Measurements from ENCODE around the gene TICRR.

Gene TICRR

DNA sequence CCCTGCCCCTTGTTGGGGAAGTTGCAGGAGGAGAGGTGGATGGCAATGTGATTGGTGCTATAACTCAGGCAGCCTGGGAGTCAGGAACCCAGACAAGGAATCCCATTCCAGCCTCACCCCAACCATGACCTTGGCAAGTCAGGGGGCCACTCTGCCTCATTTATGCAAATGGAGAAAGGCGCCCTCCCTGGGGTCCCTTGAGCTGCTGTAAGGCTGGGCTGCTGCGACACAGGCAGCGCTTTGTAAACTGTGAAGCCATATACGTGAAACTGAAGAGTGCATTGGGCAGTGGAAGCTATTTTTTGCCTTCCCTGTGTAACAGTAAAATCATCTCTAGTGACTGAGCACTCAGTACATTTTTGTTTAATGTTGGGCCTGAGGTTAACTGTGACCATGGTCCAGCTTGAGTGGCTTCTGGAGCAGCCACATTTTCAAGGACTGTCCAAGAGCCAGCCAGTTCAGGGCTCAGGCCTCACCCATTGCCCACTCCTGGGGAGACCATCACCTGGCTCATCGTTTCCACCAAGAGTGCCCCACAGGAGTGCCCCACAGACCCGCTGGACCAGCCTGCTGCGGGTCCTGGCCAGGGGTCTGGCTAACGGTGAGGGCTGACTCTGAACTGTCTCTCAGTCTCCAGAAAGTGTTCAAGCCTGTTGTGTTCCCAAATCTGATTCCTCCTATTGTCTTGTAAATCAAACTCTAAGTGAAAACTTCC, 52.1 kb downstream of the TICRR start:
- in situ Hi-C loops (cut with MboI; ENCODE audit: low sequenced_read_pairs), result no loop called here

DNA sequence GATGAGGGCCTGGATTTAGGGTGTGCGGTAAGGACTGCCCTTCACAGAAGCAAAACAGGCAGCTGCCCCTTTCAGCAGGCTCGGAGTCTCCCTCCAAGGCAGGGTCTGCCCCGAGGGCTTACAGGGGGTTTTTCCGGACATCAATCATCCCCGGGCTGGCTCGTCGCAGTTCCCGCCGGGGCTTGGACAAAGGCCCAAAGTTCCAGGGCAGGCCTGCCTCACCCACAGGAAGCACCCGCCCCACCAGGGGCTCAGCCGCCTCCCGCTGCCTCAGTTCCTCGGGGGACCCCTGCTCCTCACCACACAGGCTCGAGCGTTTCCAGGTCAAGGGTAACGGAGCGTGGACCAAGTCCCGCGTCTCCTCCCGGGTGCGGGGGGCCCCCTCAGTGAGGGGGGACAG, 53.0 kb downstream of the TICRR start:
- in situ Hi-C loops (cut with MboI; ENCODE audit: low sequenced_read_pairs), result no loop called here

DNA sequence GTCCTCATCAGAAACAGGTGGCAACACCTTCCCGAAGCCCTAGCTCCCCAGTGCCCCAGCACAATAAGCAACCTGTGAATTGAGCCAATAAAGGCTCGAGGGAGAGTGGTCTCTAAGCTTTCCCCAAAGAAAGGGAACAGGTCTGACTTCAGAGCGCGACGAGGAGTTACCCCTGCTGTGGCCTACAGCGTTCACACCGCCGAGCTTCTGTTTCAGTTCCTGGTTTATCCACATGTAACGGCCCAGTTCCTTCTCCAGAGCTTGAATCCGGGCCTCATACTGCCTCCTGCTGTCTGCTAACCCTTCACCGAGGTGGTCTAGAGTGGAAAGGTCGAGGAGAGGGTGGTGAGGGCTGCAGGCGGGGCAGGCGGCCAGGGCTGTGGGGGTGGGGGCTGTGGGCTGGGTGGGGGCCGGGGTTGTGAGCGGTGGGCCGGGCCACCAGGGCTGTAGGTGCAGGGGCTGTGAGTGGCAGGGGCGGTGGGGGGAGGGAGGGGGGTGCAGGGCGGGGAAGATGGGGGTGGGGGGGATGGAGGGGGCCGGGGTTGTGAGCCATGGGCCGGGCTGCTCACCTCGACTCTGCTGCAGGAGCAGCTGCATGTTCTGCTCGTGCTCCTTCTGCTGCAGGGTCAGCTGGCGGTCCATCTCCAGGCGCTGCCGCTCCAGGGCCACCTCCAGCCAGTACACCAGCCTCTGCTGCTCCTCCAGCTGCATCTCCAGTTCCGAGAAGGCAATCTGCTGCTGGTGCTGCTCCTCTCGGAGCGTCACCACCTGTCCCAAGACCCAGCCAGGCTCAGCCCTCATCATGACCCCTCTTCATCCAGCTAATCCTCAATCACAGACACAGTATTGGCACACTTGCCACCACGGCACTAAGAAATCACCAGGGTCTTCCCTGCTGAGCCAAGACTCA, 53.8 kb downstream of the TICRR start:
- in situ Hi-C loops (cut with MboI; ENCODE audit: low sequenced_read_pairs), result no loop called here

DNA sequence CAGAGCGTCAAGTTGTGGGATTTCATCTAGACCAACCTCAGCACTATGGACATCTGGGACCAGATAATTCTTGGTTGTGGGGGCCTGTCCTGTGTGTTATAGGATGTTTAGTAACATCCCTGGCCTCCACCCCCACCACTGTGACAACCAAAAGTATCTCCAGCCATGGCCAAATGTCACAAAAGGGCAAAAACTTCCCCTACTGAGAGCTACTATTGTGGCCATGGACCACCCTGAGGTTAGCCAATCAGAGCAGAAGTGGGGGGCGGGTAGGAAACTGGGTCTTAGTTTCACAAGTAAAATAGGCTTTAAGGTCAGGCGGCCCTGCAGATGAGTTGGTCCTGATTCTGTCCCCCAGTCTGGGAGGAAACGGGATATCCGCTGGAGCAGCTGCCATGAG, 54.6 kb downstream of the TICRR start:
- in situ Hi-C loops (cut with MboI; ENCODE audit: low sequenced_read_pairs), result no loop called here

DNA sequence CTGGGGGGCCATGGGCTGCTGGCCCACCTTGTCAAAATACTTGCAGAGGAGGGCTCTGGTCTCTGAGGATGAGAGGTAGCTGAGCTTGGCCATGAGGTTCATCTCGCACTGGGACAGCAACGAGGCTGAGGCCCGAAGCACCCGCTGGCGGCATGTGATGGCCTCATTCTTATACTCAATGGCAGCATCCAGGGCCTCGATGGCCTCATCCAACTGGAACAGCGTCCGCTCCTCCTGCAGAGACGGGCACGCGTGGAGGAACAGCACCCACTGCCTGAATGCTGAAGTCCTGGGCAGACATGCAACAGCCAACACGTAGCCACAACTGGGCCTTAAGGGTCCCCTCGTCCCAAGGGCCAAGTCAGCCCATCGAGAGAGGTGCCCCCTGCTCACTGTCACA, 55.0 kb downstream of the TICRR start:
- in situ Hi-C loops (cut with MboI; ENCODE audit: low sequenced_read_pairs), result no loop called here

DNA sequence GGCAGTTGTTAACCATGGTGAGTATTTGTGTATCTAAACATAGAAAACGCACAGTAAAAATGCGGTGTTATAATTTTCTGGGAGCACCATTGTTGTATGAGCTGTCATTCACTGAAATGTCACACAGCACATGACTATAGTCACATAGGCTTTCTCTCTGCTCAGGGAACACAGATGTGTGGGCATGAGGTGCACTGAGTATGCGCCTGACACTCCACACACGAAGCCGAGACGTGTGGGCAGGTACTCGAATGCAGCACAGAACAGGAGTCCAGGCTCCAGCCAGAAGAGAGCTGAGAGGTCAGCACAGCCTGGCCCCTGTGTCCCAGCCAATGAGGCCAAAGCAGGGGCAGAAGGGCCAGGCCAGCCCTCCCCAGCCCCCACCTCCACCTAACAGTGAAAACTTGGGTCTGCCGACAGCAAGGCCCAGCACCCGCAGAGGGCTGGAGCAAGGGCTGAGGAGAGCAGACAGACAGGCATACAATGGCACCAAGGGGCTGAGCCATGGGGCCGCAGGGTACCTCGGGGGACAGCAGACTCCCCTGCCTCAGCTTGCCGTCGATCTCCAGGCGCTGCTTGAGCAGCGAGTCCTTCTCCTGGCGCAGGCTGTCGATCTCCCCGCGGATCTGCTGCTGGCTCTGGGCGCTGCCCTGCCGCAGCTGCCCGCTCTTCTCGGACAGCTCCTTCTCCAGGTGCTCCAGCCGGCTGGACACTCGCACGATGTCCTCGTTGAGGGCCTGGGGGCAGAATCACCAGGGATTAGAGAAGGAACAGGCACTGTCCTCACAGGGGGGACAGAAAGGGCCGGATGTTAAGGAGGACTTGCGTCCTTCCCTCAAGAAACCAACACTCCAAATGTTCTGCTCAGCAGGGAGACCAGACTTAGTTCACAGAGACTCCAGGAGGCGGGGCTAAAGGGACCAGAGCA, 56.0 kb downstream of the TICRR start:
- in situ Hi-C loops (cut with MboI; ENCODE audit: low sequenced_read_pairs), result no loop called here

DNA sequence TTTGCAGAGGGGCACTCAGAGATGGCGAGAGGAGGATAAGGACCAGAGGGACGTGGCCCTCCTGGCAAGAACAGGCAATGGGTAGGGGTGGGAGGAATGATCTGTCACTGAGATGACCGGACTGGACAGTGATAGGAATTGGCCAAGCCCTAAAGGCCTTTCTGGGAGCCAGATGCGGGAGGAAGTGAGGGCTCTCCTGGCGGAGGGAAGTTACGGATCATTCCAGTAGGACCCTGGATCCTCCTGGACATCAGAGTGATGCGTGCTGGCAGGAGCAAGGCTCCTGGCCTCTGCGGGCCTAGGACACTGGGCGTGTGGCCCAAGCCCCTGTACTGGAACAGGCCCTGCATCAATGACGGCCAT, 56.6 kb downstream of the TICRR start:
- in situ Hi-C loops (cut with MboI; ENCODE audit: low sequenced_read_pairs), result no loop called here

DNA sequence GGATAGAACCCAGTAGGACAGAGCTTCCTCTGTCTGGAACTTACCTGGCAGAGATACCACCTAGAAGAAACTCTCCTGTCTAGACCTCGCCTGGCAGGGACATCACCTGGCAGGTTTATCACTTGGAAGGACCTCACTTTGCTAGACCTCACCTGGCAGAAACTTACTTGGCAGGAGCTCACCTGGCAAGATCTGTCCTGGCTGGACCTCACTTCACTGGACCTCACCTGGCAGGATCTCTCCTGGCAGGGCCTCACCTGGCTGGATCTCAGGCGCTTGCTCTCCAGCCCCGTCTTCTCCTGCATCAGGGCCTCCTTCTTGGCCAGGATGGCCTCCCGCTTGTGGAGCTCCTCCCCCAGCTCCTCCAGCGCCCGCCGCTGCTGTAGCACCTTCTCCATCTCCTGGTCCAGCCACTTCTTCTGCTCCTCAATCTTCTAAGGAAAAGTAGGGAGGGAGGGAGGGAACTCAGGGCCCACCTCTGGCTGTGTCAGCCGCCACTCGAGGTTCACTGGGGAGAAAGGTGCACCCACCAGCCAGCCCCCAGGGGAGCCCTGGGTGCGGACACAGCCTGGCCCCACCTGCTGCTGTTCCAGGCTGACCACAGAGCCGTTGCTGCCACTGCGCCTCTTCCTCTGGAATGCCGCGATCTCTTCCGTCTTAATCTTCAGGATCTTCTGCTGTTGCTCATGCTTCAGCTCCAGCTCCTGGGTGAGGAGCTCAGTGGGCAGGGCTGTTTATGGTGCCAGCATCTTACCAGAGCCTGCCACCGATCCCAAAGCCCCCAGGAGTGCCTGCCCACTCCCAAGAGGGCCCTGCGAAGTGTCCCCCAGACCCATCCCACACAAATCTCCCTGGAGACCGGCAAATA, 57.5 kb downstream of the TICRR start:
- in situ Hi-C loops (cut with MboI; ENCODE audit: low sequenced_read_pairs), result no loop called here

DNA sequence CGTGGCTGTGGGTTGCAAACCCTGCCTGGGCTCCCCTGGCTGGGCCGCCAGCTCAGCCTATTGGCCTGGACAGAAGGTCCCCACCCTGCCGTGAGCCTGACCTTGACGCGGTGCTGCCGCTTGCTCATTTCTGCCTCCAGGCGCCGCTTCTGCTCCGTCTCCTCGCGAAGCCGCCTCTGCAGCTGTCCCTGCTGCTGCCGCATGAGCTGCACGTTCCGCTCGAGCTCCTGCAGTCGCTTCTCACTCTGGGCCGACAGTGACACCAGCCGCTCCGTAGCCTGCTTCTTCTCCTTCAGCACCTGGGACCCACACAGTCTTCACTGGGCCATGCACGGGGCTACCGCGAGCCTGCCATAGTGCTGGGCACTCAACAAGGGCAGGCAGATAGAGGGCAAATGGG, 58.3 kb downstream of the TICRR start:
- in situ Hi-C loops (cut with MboI; ENCODE audit: low sequenced_read_pairs), result no loop called here

DNA sequence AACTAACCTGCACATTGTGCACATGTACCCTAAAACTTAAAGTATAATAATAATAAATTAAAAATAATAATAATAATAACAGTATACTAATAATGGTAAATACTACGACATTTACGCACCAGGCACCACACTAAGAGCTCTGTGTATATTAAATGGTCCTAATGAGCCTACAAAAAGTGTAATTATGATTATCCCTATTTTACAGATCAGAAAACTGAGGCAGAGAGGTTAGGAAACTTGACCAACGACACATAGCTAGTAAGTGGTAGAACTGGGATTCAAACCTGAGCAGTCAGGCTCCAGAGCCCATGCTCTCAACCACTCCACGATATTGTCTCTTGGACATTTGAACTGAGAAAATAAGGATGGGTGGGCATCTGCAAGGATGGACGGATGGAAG, 65.0 kb downstream of the TICRR start:
- in situ Hi-C loops (cut with MboI; ENCODE audit: low sequenced_read_pairs), result no loop called here

DNA sequence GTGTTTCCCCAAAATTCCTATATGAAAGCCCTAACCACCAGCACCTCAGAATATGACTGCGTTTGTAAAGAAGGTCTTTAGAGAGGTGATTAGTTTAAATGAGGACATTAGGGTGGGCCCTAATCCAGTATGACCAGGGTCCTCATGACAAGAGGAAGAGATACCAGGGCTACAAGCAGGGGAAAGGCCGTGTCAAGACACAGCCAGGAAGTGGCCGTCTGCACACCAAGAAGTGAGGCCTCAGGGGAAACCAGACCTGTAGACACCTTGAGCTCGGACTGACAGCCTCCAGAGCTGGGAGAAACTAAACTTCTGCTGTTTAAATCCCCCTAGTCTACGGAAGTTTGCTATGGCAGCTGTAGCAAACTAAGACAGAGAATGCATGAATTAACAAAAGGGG, 65.8 kb downstream of the TICRR start:
- in situ Hi-C loops (cut with MboI; ENCODE audit: low sequenced_read_pairs), result no loop called here

DNA sequence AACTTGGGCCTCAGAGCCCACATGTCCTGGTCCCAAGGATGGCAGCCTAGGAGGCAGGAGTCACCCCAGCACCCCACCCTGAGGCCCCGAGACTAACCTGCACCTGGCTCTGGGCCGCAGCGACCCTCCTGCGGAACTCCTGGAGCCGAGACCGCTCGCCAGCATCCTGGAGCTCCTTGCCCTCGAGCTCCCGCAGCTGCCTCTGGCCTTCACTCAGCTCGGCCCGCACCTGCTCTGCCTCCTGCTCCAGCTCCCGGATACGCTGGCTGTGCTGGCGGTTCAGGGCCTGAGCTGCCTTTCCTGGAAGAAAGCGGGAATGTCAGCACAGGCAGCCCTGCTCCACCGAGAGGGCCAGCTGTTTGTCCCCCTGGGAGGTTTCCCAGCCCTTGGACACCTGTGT, 66.8 kb downstream of the TICRR start:
- in situ Hi-C loops (cut with MboI; ENCODE audit: low sequenced_read_pairs), result no loop called here

DNA sequence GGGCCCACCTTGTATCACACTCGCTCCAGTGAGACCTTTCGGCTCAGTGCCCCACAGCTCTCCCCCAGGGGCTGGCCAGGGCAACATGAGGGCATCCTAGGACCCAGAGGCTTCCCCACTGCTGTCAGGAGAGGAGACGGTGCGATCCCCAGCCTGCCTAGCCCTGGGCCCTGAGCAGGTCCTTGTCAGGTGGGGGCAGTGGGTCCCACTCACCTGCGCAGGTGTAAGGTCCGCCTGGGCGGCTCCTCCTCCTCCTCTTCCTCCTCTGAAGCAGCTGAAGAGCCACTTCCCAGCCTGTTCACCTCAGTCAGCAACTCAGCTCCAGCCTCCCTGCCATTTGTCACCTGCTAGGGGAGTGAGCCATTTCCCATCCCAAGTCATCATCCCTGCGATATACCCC, 70.4 kb downstream of the TICRR start:
- in situ Hi-C loops (cut with MboI; ENCODE audit: low sequenced_read_pairs), result no loop called here

DNA sequence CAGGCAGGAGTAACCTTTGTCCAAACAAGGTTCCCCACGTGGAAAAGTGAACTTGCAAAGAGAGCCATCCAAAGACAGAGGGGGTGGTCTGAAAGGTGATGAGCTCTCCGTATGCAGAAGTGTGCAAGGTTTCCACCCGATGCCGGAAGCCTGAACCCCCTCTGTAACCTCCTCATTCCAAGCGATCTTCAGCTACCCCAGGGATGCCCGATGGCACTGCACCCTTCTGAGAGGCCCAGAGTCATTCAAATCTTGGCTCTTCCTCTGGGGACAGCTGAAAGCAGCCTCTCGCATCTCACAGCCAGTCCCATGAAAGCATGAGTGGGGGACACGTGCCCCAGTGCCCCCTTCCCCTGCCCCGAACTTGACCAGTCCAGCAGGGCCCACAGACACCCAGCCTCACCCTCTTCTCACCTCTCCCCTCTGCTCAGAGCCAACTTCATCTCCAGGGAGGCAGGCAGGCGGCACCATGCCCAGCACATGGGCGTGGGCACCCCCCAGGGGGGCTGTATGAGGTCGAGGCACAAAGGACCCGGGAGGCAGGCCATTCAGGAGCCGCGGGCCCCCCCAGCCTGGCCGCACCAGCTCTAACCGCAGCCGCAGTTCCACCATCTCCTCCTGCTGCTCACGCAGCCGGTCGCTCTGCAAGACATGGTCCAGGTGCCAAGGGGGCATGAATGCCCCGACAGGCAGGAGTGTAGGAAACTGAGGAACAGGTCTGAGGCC, 71.3 kb downstream of the TICRR start:
- in situ Hi-C loops (cut with MboI; ENCODE audit: low sequenced_read_pairs), result no loop called here

DNA sequence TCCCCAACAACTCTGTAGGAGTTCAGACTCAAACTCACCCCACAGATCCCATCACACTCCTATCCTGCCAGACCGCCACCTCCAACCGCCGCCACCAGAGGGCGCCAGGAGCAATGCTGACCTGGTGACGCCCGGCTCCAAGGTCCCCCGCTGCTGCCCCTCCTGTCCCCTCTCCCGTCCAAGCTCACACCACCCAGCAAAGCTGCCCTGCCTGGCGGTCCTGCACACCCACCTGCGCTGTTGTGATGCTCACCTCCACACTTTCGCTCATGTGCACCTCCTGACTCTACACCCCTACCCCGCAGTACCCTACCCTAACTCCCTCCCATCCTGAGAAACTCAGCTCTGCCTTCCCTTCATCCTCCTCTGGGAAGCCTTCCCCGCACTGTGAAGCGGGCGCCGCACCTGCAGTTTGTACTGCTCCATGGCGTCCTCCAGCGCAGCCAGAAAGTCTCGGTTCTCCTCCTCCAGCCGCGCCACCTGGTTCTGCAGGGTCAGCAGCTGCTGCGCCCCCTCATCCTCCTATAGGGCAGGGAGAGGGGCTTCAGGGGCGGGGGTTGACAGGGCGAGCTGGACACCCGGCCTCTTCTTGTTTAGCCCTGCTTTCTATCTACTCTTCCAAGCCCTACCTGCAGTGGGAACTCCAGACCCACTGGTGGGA, 72.1 kb downstream of the TICRR start:
- in situ Hi-C loops (cut with MboI; ENCODE audit: low sequenced_read_pairs), result no loop called here

DNA sequence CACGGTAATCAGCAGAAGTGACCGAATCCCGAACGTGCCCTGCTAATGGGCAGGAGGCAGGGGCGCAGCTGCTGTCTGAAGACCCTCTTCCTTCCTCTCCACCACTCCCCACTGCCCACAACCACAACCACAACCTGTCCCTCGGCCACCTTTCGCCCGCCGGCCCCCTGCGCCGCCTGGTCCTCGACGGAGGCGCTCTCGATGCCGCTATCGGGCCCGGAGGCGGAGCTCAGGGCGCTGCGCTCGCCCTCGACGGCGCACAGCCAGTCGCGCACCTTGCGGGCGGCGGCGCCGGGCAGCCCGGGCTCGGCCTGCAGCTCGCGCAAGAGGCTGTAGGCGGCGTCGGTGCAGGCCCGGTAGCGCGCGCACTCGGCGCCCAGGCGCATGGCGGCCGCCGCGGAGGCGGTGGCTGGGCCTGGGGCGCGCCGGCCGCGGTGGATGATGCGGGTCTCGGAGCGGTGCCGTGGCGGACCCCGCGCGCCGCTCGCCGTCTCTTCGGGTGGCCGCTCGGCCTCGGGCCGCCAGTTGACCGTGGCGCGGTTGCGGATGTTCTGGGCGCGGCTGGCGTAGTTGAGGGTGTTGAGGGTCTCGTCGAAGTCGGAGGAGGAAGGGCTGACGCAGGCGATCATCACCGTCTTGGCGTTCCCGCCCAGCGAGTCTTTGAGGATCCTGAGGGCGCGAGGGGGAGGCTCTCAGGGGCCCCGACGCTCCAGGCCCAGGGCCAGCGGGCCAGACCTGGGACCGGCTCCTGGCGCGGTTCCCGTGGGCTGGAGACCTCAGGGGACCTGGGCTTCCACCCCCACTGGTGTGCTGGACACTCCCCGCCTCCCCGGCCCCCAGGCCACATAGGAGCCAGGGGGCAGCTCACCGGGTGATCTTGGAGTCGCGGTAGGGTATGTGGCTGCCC, 73.1 kb downstream of the TICRR start:
- in situ Hi-C loops (cut with MboI; ENCODE audit: low sequenced_read_pairs), result no loop called here

DNA sequence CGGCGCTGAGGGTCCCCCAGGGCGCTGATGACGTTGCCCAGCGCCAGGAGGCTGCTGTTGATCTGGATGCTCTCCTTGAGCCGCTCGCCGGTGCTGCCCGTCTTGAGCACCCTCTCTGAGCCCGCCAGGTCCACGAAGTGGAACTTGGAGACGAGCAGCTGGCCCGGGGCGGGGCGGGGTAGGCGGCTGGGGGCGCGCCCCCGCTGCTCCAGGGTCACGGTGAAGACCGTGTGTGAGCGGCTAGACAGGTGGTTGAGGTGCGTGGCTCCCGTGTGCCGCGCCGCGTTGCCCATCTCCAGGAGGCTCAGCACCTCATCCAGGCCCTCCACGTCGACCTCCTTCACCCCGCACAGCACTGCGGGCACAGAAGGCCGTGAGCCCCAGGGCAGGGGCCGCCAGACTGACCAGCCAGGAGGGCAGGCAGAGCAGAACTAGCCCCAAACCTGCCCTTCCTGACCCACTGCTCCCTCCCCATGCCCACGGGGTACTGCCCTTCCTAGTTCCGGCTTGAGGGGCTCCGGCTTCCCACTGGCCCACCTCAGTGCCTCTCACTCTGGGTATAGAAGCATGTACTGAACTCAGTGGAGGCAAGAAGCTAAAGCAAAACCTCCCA, 73.8 kb downstream of the TICRR start:
- in situ Hi-C loops (cut with MboI; ENCODE audit: low sequenced_read_pairs), result no loop called here

DNA sequence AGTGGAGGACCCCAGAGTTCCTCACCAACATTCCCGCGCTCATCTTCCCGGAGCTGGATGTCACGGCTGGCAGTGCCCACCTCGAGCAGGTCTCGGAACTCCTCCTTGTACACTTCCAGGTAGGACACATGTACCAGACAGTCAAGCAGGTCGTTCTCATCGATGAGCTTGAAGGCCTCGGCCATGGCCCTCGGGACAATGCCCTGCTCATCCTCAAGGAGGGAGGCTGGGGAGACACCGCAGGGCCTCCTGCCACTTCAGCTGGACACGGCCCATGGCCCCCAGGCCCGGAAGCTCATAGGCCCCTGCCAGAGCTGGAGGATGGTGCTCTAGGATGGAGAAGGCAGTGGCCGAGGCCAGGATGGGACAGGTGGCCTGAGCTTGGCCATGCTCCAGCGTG, 74.4 kb downstream of the TICRR start:
- in situ Hi-C loops (cut with MboI; ENCODE audit: low sequenced_read_pairs), result no loop called here
